HuH-7 (cell line): ENCODE data around the gene HOXD1.

ENCODE experiments used
- DNase-seq: peaks from one replicate; pipeline ENCODE4 v3.0.0; 2011; ENCODE audit warnings: low spot score

HOXD1 gene

DNA sequence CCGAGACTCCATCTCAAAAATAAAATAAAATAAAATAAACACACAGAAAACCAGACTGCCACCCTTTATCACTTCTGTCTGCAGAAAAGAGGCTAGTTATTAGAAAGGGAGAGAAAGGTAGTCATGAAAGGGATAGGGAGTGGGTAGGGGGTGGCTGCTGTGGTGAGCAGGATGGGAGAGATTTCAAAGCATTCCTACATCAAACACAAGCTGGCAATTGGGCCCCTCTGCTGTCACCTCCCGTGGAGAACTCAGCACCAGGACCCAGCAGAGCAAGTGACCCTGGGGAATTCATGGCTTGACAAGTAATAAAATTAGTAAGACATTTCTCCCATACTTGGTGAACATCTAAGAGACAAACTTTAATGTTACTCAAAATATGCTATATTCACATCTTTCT, 3.7 kb upstream of the HOXD1 start:
- DNase-seq, result no peak

- no peak for DNase-seq
Measured at GRCh38 chr2:176186024-176186423, 2.4 kb upstream of the HOXD1 start.

GRCh38 chr2:176187200-176187898, 1.1 kb upstream of the HOXD1 start:
- DNase-seq, result peak; percentile 68

DNA sequence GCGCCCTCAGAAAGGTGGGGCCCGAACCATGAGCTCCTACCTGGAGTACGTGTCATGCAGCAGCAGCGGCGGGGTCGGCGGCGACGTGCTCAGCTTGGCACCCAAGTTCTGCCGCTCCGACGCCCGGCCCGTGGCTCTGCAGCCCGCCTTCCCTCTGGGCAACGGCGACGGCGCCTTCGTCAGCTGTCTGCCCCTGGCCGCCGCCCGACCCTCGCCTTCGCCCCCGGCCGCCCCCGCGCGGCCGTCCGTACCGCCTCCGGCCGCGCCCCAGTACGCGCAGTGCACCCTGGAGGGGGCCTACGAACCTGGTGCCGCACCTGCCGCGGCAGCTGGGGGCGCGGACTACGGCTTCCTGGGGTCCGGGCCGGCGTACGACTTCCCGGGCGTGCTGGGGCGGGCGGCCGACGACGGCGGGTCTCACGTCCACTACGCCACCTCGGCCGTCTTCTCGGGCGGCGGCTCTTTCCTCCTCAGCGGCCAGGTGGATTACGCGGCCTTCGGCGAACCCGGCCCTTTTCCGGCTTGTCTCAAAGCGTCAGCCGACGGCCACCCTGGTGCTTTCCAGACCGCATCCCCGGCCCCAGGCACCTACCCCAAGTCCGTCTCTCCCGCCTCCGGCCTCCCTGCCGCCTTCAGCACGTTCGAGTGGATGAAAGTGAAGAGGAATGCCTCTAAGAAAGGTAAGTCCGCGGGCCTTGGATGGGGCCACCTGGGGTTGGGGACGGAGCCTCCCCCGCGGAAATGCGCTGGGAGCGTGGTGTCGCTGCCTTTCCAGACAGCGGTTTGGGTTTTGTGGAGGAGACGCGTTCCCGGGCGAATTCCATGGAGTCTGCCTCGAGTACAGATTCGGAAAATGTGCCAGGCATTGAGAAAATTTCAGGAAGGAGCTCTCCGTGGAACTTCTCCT, 559 bp downstream of the HOXD1 start:
- DNase-seq, result no peak

GRCh38 chr2:176189681-176190641, 1.5 kb downstream of the HOXD1 start:
- no peak for DNase-seq

DNA sequence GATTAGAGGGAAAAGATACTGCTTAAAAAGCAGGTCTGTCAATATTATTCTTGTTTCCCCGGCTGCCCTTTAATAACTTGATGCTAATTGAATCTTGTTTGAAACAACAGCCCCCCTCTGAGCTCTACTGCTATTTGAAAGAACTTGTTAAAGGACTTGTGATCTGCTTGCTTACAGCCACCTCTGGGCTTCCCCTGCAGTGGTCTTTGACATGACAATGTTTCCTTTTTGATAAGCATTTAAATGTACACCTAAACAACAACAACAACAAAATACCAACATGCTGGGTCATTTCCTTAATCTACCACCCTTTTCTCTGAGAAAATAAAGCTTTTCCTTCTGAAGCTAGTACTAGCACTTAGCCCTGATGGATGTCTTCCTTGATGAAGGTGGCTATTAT, 3.9 kb downstream of the HOXD1 start:
- no peak for DNase-seq

DNA sequence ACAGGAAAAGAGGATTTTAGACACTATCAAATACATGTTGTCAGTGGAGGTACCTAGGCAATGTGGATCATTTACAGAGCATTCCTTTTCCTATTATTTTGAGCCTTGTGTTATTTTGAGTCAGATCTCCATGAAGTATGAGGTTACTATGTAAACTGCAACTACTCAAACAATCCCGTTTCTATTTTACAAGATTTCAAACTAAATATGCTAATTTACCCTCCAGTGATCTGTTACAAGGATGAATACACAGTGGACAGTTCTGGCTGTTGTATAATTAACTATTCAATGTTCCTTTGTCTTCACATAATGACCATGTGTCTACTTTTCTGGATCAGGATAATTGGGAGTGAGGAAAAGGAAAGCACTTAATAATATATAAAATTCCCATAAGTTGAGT, 4.6 kb downstream of the HOXD1 start:
- DNase-seq, result no peak

- DNase-seq, result no peak
Measured at GRCh38 chr2:176199902-176200301, 11.4 kb downstream of the HOXD1 start.

DNA sequence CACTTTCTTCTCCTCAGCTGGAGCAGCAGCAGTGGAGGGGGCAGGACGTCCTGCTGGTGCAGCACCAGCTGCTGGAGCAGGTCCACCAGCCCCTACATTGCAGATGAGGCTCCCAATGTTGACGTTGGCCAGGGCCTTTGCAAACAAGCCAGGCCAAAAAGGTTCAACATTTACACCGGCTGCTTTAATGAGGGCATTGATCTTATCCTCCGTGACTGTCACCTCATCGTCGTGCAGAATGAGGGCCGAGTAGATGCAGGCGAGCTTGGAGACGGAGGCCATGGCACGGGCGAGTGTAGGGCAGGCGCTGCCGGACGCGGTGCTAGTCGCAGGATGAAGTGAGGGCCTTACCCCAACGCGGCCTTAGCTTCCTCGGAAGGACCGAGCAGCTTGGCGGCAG, 12.5 kb downstream of the HOXD1 start:
- DNase-seq, result no peak

- DNase-seq, result no peak
Measured at GRCh38 chr2:176202491-176202890, 14.0 kb downstream of the HOXD1 start.

- DNase-seq, result no peak
Measured at GRCh38 chr2:176205126-176205525, 16.7 kb downstream of the HOXD1 start.

- DNase-seq, result no peak
Measured at GRCh38 chr2:176206136-176206535, 17.7 kb downstream of the HOXD1 start.

DNA sequence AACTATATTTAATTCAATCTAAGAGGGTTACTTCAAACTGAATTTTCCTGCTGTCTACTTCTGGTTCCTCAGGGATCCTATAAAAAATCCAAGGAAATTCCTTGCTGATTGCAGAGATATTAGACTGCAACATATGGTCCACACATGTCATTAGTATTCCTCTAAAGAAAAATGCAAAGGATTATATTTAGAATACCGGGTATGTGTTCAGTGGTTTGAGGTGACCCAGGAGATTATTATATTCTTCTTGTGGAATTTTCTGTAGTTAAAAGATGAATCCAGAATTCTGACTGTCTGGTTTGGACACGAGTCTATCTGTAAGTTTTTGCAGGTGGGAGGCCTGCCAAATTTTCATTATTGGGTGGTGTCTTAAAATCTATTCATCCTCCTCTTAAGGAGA, 18.2 kb downstream of the HOXD1 start:
- DNase-seq, result no peak

DNA sequence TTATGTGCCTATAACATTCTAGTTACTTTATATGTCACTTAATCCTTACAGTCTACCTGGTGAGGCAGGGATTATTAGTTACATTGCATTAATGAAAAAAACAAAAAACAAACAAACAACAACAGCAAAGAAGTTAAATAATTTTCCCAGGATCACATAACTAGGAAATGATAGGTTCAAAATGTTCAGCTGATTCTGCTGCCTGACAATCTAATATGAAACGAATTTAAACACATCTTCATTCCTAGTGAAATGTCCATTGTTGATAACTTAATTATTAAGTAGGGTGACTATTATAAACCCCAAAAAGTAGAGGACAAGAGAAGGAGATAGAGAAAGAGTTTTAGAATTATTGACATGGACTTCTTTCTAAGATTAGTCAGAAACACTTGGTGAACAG, 22.6 kb downstream of the HOXD1 start:
- no peak for DNase-seq

DNA sequence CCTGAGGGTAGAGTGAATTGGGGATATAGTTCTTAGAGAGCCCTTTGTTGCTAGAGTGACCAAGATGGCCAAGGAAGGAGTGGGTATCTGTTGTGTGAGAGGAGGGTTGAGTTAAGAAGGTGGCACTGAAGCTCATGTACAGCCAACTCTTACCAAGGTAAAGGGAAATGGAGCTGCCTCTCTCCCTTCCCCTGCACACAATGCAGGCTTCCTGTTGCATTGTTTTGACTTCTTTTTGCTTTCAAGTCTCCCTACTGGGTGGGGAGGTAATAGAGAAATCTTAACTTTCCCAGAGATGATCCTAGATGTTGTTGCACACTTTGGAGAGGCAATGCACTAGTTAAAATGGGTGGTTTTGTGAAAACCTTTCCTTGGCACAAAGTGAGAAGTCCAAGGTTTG, 23.8 kb downstream of the HOXD1 start:
- no peak for DNase-seq

DNA sequence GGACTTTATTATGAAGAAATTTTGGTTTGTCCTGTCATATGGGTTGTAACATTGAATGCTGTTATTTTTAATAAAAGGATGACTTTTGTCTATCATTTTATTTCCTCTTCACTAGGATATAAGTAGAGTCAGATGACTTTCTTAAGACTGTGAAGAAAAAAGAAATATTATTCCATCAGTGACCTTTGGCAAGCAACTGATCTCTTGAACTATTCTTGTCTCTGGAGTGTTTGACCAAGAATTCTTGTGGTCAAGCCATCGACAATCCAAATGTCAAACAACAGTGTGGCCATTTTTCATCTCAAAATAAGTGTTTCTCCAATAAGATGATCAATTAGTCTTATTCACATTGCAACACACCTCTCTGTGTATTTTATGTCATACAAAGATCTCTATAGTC, 24.9 kb downstream of the HOXD1 start:
- no peak for DNase-seq

GRCh38 chr2:176227874-176228273, 39.4 kb downstream of the HOXD1 start:
- DNase-seq, result no peak

DNA sequence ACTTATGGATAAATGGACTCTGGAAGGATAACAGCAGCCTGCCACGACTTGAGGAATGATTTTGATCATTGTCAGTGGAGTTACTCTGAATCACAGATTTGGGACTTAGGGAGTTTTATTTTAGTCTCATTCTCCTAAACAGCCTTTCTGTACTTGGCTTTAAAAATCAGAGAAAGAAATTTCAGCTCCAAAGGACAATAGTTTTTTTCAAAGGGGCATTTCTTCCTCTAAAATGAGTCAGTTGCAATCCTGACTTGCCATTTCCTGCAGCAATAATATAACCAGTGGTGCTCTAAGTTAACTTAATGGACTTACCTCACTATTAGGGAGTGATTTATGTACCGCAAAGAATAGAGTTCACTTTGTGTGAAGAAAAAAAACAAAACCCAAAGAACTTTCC, 45.7 kb downstream of the HOXD1 start:
- DNase-seq, result no peak

GRCh38 chr2:176234940-176235339, 46.5 kb downstream of the HOXD1 start:
- no peak for DNase-seq

DNA sequence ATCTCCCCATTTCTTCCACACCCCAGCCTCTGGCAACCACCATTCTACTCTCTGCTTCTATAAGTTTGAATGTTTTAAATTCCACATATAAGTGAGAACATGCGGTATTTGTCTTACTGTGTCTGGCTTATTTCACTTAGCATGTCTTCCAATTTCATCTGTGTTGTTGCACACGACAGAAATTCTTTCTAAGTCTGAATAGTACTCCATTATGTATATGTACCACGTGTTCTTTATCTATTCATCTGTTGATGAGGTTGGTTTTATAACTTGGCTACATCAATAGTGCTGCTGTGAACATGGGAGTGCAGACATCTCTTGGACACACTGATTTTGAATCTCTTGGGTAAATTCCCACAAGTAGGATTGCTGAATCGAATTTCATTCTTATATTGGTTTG, 49.0 kb downstream of the HOXD1 start:
- DNase-seq, result no peak

DNA sequence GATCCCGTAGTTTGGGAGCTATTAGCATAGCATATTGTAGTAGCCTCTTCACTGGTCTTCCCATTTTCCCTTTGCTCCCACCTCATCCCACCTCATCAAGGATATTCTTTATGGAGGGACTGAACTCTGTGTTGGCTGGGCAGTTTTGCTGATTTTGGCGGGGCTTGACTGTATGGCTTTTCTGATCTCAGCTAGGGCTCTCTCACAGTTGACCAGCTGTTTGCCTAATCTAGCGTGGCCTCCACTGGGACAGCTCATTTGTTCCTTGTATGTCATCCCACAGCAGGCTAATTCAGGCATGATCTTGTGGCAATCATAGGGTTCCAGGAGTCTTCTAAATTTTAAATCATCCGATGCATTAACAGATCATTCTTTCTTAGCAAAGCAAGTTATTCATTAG, 50.6 kb downstream of the HOXD1 start:
- no peak for DNase-seq

- no peak for DNase-seq
Measured at GRCh38 chr2:176240301-176240700, 51.8 kb downstream of the HOXD1 start.
